Measurements from ENCODE around the gene DNAH2. TPM values are rescaled to one million over a fixed set of nuclear protein-coding genes. Genes with fewer than 3 reads are reported as not detected.

The DNAH2 gene
- total and polyA plus RNA-seq, 2 of the 13 experiments (the other 11 are each of a cell fraction or from before 2014, with no cell fraction given): not detected

DNA sequence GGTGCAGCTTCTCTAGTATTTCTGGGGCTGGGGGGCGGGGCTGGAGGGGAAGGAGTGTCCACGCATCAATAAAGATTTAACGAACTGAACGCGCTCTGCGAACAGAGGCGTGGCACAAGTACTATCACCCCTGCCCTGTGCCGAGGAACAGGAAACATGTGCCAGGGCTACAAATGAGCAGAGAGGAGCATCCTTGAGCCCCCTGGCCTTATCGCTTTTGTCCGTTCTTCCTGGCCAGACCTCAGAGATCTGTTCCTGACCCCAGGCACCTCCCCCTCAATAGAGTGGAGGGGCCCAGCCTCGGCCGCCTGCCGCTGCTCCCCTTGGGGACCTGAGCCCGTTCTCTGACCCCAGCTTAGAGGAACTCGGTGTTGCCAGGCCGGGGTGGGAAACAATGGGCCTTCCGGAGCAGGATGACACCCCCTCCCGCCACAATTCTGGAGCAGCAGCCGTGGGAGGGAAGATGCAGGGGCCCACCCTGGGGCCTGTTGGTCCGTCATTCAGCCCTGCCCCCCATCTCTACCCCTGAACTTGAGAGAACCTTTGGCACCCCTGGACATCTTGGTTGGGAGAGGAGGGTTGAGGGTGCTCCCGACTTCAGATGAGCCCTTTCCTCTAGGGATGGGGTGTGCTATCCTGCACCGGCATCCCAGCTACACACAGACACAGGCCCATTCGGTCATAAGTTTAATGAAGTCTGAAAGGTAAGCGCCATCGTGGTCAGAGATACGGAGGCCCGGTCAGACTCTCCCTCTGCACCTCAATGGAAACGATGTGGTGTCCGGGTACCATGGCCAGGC lies 138.7 kb downstream of the DNAH2 start (continued):
- no peak for TF ChIP-seq TBX2 (CRISPR knock-in tag; IDR thresholded peaks at IDR 0.05; ENCODE audit: borderline replicate concordance)
- no peak for TF ChIP-seq ZNF274 (CRISPR knock-in tag; IDR thresholded peaks at IDR 0.05)
- no peak for TF ChIP-seq ZFYVE20 (CRISPR knock-in tag; IDR thresholded peaks at IDR 0.05; ENCODE audit: borderline replicate concordance, low read depth)
- TF ChIP-seq ZNF629 (CRISPR knock-in tag; conservative IDR thresholded peaks at IDR 0.05): no peak
- TF ChIP-seq, protein P1, sequence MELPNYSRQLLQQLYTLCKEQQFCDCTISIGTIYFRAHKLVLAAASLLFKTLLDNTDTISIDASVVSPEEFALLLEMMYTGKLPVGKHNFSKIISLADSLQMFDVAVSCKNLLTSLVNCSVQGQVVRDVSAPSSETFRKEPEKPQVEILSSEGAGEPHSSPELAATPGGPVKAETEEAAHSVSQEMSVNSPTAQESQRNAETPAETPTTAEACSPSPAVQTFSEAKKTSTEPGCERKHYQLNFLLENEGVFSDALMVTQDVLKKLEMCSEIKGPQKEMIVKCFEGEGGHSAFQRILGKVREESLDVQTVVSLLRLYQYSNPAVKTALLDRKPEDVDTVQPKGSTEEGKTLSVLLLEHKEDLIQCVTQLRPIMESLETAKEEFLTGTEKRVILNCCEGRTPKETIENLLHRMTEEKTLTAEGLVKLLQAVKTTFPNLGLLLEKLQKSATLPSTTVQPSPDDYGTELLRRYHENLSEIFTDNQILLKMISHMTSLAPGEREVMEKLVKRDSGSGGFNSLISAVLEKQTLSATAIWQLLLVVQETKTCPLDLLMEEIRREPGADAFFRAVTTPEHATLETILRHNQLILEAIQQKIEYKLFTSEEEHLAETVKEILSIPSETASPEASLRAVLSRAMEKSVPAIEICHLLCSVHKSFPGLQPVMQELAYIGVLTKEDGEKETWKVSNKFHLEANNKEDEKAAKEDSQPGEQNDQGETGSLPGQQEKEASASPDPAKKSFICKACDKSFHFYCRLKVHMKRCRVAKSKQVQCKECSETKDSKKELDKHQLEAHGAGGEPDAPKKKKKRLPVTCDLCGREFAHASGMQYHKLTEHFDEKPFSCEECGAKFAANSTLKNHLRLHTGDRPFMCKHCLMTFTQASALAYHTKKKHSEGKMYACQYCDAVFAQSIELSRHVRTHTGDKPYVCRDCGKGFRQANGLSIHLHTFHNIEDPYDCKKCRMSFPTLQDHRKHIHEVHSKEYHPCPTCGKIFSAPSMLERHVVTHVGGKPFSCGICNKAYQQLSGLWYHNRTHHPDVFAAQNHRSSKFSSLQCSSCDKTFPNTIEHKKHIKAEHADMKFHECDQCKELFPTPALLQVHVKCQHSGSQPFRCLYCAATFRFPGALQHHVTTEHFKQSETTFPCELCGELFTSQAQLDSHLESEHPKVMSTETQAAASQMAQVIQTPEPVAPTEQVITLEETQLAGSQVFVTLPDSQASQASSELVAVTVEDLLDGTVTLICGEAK (IDR thresholded peaks at IDR 0.05): no peak
- TF ChIP-seq, protein P1 (CRISPR knock-in tag; IDR thresholded peaks at IDR 0.05): peak; percentile 47; the same call in 1 of the 2 replicates
- no peak for TF ChIP-seq SRY (CRISPR knock-in tag; IDR thresholded peaks at IDR 0.05)
- no peak for TF ChIP-seq JDP2 (CRISPR knock-in tag; IDR thresholded peaks at IDR 0.05; ENCODE audit: borderline replicate concordance)
- TF ChIP-seq, protein P2, sequence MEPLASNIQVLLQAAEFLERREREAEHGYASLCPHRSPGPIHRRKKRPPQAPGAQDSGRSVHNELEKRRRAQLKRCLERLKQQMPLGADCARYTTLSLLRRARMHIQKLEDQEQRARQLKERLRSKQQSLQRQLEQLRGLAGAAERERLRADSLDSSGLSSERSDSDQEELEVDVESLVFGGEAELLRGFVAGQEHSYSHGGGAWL (CRISPR knock-in tag; IDR thresholded peaks at IDR 0.05): no peak
- no peak for TF ChIP-seq NFIB (CRISPR knock-in tag; IDR thresholded peaks at IDR 0.05; ENCODE audit: borderline replicate concordance)
- no peak for TF ChIP-seq MTA1 (CRISPR knock-in tag; IDR thresholded peaks at IDR 0.05; ENCODE audit: borderline replicate concordance)
- peak; percentile 82; the same call in 1 of the 2 replicates for TF ChIP-seq SSRP1 (CRISPR knock-in tag; IDR thresholded peaks at IDR 0.05)
- TF ChIP-seq, protein P3, sequence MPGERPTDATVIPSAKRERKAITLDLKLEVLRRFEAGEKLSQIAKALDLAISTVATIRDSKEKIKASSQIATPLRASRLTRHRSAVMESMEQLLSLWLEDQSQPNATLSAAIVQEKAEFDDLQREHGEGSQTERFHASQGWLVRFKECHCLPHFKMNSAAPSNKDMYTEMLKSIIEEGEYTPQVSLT (CRISPR knock-in tag; IDR thresholded peaks at IDR 0.05; ENCODE audit: borderline replicate concordance, low read depth): no peak
- no peak for TF ChIP-seq CENPX (CRISPR knock-in tag; IDR thresholded peaks at IDR 0.05)
- TF ChIP-seq ZNF136 (CRISPR knock-in tag; IDR thresholded peaks at IDR 0.05; ENCODE audit: low read depth): no peak
- TF ChIP-seq ZC3H13 (CRISPR knock-in tag; IDR thresholded peaks at IDR 0.05): peak; percentile 59; the same call in 1 of the 2 replicates
- TF ChIP-seq XBP1 (CRISPR knock-in tag; IDR thresholded peaks at IDR 0.05): no peak
- TF ChIP-seq ZBTB20 (CRISPR knock-in tag; IDR thresholded peaks at IDR 0.05; ENCODE audit: borderline replicate concordance, low read depth): no peak
- TF ChIP-seq ZNF777 (CRISPR knock-in tag; IDR thresholded peaks at IDR 0.05): no peak
- no peak for TF ChIP-seq IKZF4 (CRISPR knock-in tag; IDR thresholded peaks at IDR 0.05; ENCODE audit: borderline replicate concordance, low read depth, not compliant biosample characterization)
- no peak for TF ChIP-seq HNRNPUL1 (IDR thresholded peaks at IDR 0.05; ENCODE audit: low read depth, low read length)
